A673 (cell line): ENCODE measurements around the gene IL15RA.
"Not testable (repeated sequence)": the region's sequence is repeated elsewhere in the genome, so short reads cannot be mapped to it uniquely, and the experiment has no call there.

Experiments
- EZH2 ChIP-seq: fragments of 200-600 bp; sonication (generic); IDR thresholded peaks from 2 replicates; pipeline ENCODE4 v1.6.1; 2017; ENCODE audit warnings: borderline replicate concordance, low read depth, mild to moderate bottlenecking, mixed read lengths, antibody characterized with exemption, low read length; ENCODE audit not compliant: poor library complexity, severe bottlenecking
- TF ChIP-seq, protein P1 (sequence below): fragments of 300-800, 200-600 bp; sonication (generic); conservative IDR thresholded peaks from 2 replicates; pipeline ENCODE4 v1.5.1; 2017; ENCODE audit warnings: low read depth, mild to moderate bottlenecking, antibody characterized with exemption, low read length, moderate library complexity, mixed read lengths

DNA sequence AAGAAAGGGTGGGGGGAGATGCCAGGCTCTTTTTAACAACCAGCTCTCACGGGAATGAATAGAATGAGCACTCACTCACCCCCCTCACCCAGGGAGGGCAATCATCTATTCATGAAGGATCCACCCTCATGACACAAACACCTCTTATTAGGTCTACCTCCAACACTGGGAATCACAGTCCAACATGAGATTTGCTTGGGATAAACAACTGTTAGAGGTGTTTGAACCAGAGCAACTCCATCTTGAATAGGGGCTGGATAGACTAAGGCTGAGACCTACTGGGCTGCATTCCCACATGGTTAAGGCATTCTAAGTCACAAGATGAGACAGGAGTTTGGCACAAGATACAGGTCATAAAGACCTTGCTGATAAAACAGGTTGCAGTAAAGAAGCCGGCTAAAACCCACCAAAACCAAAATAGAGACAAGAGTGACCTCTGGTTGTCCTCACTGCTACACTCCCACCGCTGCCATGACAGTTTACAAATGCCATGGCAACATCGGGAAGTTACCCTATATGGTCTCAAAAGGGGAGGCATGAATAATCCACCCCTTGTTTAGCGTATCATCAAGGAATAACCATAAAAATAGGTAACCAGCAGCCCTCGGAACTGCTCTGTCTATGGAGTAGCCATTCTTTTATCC lies 27.9 kb upstream of the IL15RA start:
- TF ChIP-seq, protein P1, sequence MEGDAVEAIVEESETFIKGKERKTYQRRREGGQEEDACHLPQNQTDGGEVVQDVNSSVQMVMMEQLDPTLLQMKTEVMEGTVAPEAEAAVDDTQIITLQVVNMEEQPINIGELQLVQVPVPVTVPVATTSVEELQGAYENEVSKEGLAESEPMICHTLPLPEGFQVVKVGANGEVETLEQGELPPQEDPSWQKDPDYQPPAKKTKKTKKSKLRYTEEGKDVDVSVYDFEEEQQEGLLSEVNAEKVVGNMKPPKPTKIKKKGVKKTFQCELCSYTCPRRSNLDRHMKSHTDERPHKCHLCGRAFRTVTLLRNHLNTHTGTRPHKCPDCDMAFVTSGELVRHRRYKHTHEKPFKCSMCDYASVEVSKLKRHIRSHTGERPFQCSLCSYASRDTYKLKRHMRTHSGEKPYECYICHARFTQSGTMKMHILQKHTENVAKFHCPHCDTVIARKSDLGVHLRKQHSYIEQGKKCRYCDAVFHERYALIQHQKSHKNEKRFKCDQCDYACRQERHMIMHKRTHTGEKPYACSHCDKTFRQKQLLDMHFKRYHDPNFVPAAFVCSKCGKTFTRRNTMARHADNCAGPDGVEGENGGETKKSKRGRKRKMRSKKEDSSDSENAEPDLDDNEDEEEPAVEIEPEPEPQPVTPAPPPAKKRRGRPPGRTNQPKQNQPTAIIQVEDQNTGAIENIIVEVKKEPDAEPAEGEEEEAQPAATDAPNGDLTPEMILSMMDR: not testable (repeated sequence)
- TF ChIP-seq EZH2: not testable (repeated sequence)
